Mesendoderm (in vitro differentiated cells): ENCODE data around the gene EPB41L3.
A peak's percentile ranks its signal among the peaks of the same experiment; 100 is the strongest.

Source experiments
- DNase-seq: peaks from one replicate; pipeline ENCODE4 v3.0.0; 2013
- H2AK5ac ChIP-seq: 2 replicates; pipeline ENCODE4 v1.6.1; 2013; ENCODE audit warnings: low read length, inconsistent platforms
- H2BK120ac ChIP-seq: 2 replicates; pipeline ENCODE4 v1.6.1; 2013; ENCODE audit warnings: low read depth, mild to moderate bottlenecking, low read length, moderate library complexity, mixed read lengths
- H2BK15ac ChIP-seq: replicated peaks from 2 replicates; pipeline ENCODE4 v1.6.1; 2013; ENCODE audit warnings: low read depth, mild to moderate bottlenecking, moderate library complexity
- H2BK5ac ChIP-seq: 2 replicates; pipeline ENCODE4 v1.6.1; 2013; ENCODE audit warnings: low read length, inconsistent platforms
- H3K18ac ChIP-seq: 2 replicates; pipeline ENCODE4 v1.6.1; 2013; ENCODE audit warnings: mild to moderate bottlenecking, low read length, mixed read lengths
- H3K23ac ChIP-seq: one replicate; pipeline ENCODE4 v1.6.1; 2013; ENCODE audit warnings: low read length
- H3K27ac ChIP-seq: 2 replicates; pipeline ENCODE4 v1.5.1; 2013; ENCODE audit warnings: low read depth, mild to moderate bottlenecking, inconsistent platforms, low read length, moderate library complexity
- H3K27me3 ChIP-seq: 2 replicates; pipeline ENCODE4 v1.6.1; 2013; ENCODE audit warnings: low read length, control low read depth, mild to moderate bottlenecking, inconsistent platforms; ENCODE audit not compliant: insufficient read depth, poor library complexity
- H3K36me3 ChIP-seq: 2 replicates; pipeline ENCODE4 v1.6.1; 2013; ENCODE audit warnings: low read length, inconsistent platforms; ENCODE audit not compliant: control insufficient read depth, insufficient read depth
- H3K4ac ChIP-seq: one replicate; pipeline ENCODE4 v1.6.1; 2013; ENCODE audit warnings: low read depth, mild to moderate bottlenecking, low read length, moderate library complexity
- H3K4me1 ChIP-seq: 2 replicates; pipeline ENCODE4 v1.6.1; 2013; ENCODE audit warnings: low read depth, low read length, inconsistent platforms; ENCODE audit not compliant: control insufficient read depth
- H3K4me2 ChIP-seq: 2 replicates; pipeline ENCODE4 v1.6.1; 2013; ENCODE audit warnings: low read length
- H3K4me3 ChIP-seq: 2 replicates; pipeline ENCODE4 v1.5.1; 2013; ENCODE audit warnings: mild to moderate bottlenecking, low read length
- H3K56ac ChIP-seq: one replicate; pipeline ENCODE4 v1.6.1; 2013; ENCODE audit warnings: low read length
- H3K79me1 ChIP-seq: 2 replicates; pipeline ENCODE4 v1.6.1; 2013; ENCODE audit warnings: low read length, inconsistent platforms
- H3K79me2 ChIP-seq: 2 replicates; pipeline ENCODE4 v1.6.1; 2013; ENCODE audit warnings: mild to moderate bottlenecking, low read length; ENCODE audit not compliant: control insufficient read depth, insufficient read depth
- H3K9ac ChIP-seq: 2 replicates; pipeline ENCODE4 v1.6.1; 2013; ENCODE audit warnings: low read length, inconsistent platforms
- H4K5ac ChIP-seq: one replicate; pipeline ENCODE4 v1.6.1; 2013; ENCODE audit warnings: low read length
- H4K8ac ChIP-seq: one replicate; pipeline ENCODE4 v1.6.1; 2013; ENCODE audit warnings: low read depth, mild to moderate bottlenecking, control low read depth, low read length, moderate library complexity
- WGBS: extraction: QIAGEN DNeasy Blood & Tissue Kit; methylation state at CpG from one replicate; pipeline ENCODE4 v1.1.7; 2013; ENCODE audit warnings: low lambda C conversion rate, missing lambda C conversion rate; ENCODE audit not compliant: insufficient coverage; ENCODE audit errors: extremely low coverage; 5-methylcytosine and 5-hydroxymethylcytosine counted together

Gene EPB41L3

DNA sequence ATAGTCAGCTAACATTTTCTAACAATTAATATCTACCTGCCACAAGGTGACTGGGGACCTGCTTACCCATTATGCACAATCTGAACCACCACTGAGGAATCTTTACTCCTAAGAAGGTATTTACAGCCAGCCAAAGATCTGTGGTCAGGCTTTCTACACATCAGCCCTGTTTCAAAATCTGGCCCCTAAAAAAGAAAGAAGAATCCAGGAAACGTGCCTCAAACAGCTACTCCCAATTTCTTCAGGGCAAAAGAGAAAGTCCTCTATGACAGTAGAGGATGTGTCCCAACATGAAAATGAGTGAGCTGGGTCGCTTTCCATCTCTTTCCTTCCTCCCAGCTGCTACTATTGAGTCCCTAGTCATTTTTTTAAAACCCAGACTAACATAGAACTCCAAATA lies 79.5 kb downstream of the EPB41L3 start:
- no peak overlapping the region for H2BK5ac ChIP-seq
- H3K36me3 ChIP-seq = no peaks in the 10 kb centered on the region
- H3K56ac ChIP-seq = no peak overlapping the region
- no peaks in the 10 kb centered on the region for H3K79me1 ChIP-seq
- H3K4ac ChIP-seq = no peak overlapping the region
- no peak overlapping the region for H3K18ac ChIP-seq
- H3K27ac ChIP-seq = no peak overlapping the region
- H3K27me3 ChIP-seq = no peaks in the 10 kb centered on the region
- H2BK120ac ChIP-seq = no peak overlapping the region
- no peaks in the 10 kb centered on the region for H3K4me1 ChIP-seq
- H3K4me3 ChIP-seq = no peak overlapping the region
- H2AK5ac ChIP-seq = no peak overlapping the region
- H3K79me2 ChIP-seq = no peaks in the 10 kb centered on the region
- no peak overlapping the region for H3K4me2 ChIP-seq
- no CpG with 5 or more reads among the region's 2 CpGs for WGBS
- no peak overlapping the region for H4K5ac ChIP-seq
- H4K8ac ChIP-seq = no peak overlapping the region
- no peak overlapping the region for H3K23ac ChIP-seq
- DNase-seq = no peak
- no peak overlapping the region for H2BK15ac ChIP-seq
- no peak overlapping the region for H3K9ac ChIP-seq

DNA sequence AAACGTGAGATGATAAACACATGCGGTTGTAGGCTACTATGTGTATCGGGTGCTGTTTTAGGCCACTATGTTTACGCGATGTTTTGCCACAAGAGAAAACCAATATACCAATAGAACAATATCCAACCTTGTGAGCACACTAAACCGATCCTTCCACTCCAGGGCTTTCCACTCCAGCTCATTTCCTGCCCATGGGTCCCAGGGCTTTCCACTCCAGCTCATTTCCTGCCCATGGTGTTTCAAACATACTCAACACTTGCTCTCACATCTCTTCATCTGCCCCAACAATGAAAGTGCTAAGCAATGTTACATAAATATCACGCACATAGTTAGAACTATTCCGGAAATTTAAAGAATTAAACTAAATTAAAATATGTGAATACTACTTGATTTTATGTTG lies 80.0 kb downstream of the EPB41L3 start:
- Histone ChIP-seq H3K79me1 (no peaks in the 10 kb centered on the region), H2BK120ac (no peak overlapping the region), H4K8ac (no peak overlapping the region), H3K9ac (no peak overlapping the region), H3K4ac (no peak overlapping the region), H3K56ac (no peak overlapping the region), H3K36me3 (no peaks in the 10 kb centered on the region), H4K5ac (no peak overlapping the region), H3K4me3 (no peak overlapping the region), H2AK5ac (no peak overlapping the region), H3K79me2 (no peaks in the 10 kb centered on the region), H3K27ac (no peak overlapping the region), H3K23ac (no peak overlapping the region), H3K4me1 (no peaks in the 10 kb centered on the region), H3K27me3 (no peaks in the 10 kb centered on the region), H3K18ac (no peak overlapping the region), H3K4me2 (no peak overlapping the region), H2BK5ac (no peak overlapping the region), H2BK15ac (no peak overlapping the region)
- DNase-seq = no peak
- no CpG with 5 or more reads among the region's 8 CpGs for WGBS

DNA sequence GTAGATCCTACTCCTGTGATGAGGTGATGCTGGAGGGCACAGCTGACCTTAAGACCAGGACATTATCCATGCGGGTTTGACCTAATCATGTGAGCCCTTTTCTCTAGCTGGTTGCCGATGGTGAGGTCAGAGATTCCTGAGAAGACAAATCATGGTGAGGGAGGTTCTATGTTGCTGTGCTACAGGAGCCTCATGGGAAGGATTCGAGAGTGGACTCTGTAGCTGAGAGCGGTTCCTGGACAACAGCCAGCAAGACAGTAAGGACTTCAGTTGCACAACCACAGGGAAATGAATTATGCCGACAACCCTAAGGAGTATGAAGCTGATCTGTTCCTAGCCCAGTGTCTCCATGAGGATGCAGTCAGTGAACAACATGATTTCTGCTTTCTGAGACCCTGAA lies 80.4 kb downstream of the EPB41L3 start:
- Histone ChIP-seq H3K79me1 (no peaks in the 10 kb centered on the region), H3K56ac (no peak overlapping the region), H3K18ac (no peak overlapping the region), H3K23ac (no peak overlapping the region), H4K8ac (no peak overlapping the region), H3K9ac (no peak overlapping the region), H3K4me3 (no peak overlapping the region), H3K36me3 (no peaks in the 10 kb centered on the region), H4K5ac (no peak overlapping the region), H2BK5ac (no peak overlapping the region), H3K4ac (no peak overlapping the region), H3K79me2 (no peaks in the 10 kb centered on the region), H3K27me3 (no peaks in the 10 kb centered on the region), H2AK5ac (no peak overlapping the region), H3K27ac (no peak overlapping the region), H3K4me2 (no peak overlapping the region), H3K4me1 (no peaks in the 10 kb centered on the region), H2BK120ac (no peak overlapping the region), H2BK15ac (no peak overlapping the region)
- peak; percentile 62 for DNase-seq
- WGBS = no CpG with 5 or more reads among the region's 5 CpGs

- no peak for DNase-seq
- no peaks in the 10 kb centered on the region for H3K79me2 ChIP-seq
- H3K9ac ChIP-seq = no peak overlapping the region
Observed at GRCh38 chr18:5462227-5462626, 81.6 kb downstream of the EPB41L3 start.

GRCh38 chr18:5461041-5461440 lies 82.8 kb downstream of the EPB41L3 start:
- Histone ChIP-seq H3K79me2 (no peaks in the 10 kb centered on the region), H2BK15ac (no peak overlapping the region), H3K4me2 (no peak overlapping the region), H3K4ac (no peak overlapping the region), H4K8ac (no peak overlapping the region), H3K27me3 (no peaks in the 10 kb centered on the region), H3K18ac (no peak overlapping the region), H2BK5ac (no peak overlapping the region), H4K5ac (no peak overlapping the region), H3K4me3 (no peak overlapping the region), H3K36me3 (no peaks in the 10 kb centered on the region), H2BK120ac (no peak overlapping the region), H3K23ac (no peak overlapping the region), H2AK5ac (no peak overlapping the region), H3K56ac (no peak overlapping the region), H3K4me1 (peaks cover 1% of the 10 kb centered on the region), H3K79me1 (no peaks in the 10 kb centered on the region), H3K9ac (no peak overlapping the region), H3K27ac (no peak overlapping the region)
- no CpG with 5 or more reads among the region's 3 CpGs for WGBS
- DNase-seq = peak; percentile 32

More at GRCh38 chr18:5462227-5462626, 81.6 kb downstream of the EPB41L3 start:
- Histone ChIP-seq H4K8ac (no peak overlapping the region), H3K56ac (no peak overlapping the region), H3K4me3 (no peak overlapping the region), H2AK5ac (no peak overlapping the region), H3K4me1 (peaks cover 1% of the 10 kb centered on the region), H3K27ac (no peak overlapping the region), H3K79me1 (no peaks in the 10 kb centered on the region), H4K5ac (no peak overlapping the region), H3K27me3 (no peaks in the 10 kb centered on the region), H2BK120ac (no peak overlapping the region), H3K4ac (no peak overlapping the region), H3K23ac (no peak overlapping the region), H3K4me2 (no peak overlapping the region), H2BK15ac (no peak overlapping the region), H3K36me3 (no peaks in the 10 kb centered on the region), H2BK5ac (no peak overlapping the region), H3K18ac (no peak overlapping the region)
- no CpG with 5 or more reads among the region's 4 CpGs for WGBS

DNA sequence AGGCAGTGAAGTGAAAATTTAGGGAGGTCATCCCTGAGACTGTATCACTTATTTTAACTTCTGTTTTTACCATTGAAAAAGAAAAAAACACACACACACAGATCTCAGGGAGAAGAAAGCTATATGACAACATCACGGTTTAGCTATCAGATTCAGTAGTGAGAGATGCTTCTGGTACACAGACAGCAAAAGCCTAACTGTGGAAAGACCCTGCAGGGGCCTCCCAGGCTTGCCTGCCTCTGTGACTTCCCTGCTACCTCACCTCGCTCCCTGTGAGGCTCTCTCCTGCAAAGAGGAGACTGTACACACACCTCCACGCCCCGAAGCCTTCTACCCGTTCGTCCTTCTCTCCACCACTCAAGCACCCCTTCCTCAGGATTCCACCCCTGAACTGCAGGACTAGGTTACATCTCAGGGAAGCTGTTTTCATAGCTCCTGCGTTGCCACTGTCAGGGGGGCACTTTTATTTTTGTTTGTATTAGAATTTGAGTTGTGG lies 86.3 kb downstream of the EPB41L3 start:
- peaks cover 1% of the 10 kb centered on the region for H3K4me1 ChIP-seq

More for the DNA sequence above, 86.3 kb downstream of the EPB41L3 start:
- no peaks in the 10 kb centered on the region for H3K36me3 ChIP-seq
- no peaks in the 10 kb centered on the region for H3K27me3 ChIP-seq
- no peaks in the 10 kb centered on the region for H3K79me2 ChIP-seq
- peak; percentile 4 for DNase-seq
- H2BK15ac ChIP-seq = no peak overlapping the region
- H3K4me3 ChIP-seq = no peak overlapping the region
- no peak overlapping the region for H3K23ac ChIP-seq
- H3K79me1 ChIP-seq = no peaks in the 10 kb centered on the region
- no peak overlapping the region for H4K8ac ChIP-seq
- no peak overlapping the region for H3K18ac ChIP-seq
- no peak overlapping the region for H4K5ac ChIP-seq
- no peak overlapping the region for H3K4ac ChIP-seq
- H3K4me2 ChIP-seq = no peak overlapping the region
- H3K9ac ChIP-seq = no peak overlapping the region
- H3K27ac ChIP-seq = no peak overlapping the region
- H2AK5ac ChIP-seq = no peak overlapping the region
- H3K56ac ChIP-seq = peak overlapping the region; percentile 11
- WGBS = no CpG with 5 or more reads among the region's 7 CpGs
- no peak overlapping the region for H2BK120ac ChIP-seq
- H2BK5ac ChIP-seq = no peak overlapping the region
